Hematopoietic multipotent progenitor cell treated with erythropoietin and hydrocortisone succinate and interleukin-3 and kit ligand, for 8 days (in vitro differentiated cells): ENCODE results near the gene MAP3K6.

Experiments
- DNase-seq: peaks from one replicate; pipeline ENCODE4 v3.0.0-alpha.2; 2015

MAP3K6 gene

GRCh38 chr1:27372808-27373690 lies 6.3 kb upstream of the MAP3K6 start:
- DNase-seq = peak; percentile 21

GRCh38 chr1:27372022-27372807 lies 5.5 kb upstream of the MAP3K6 start:
- DNase-seq = peak; percentile 25

- peak; percentile 91 for DNase-seq
Observed at GRCh38 chr1:27368869-27369582, 2.3 kb upstream of the MAP3K6 start.

GRCh38 chr1:27367160-27367650 lies 444 bp upstream of the MAP3K6 start:
- no peak for DNase-seq

GRCh38 chr1:27366113-27366410 lies 699 bp downstream of the MAP3K6 start:
- peak; percentile 64 for DNase-seq

GRCh38 chr1:27365372-27366112 lies 1.2 kb downstream of the MAP3K6 start:
- DNase-seq = peak; percentile 82

GRCh38 chr1:27364696-27365371 lies 1.9 kb downstream of the MAP3K6 start:
- no peak for DNase-seq

GRCh38 chr1:27363766-27364695 lies 2.7 kb downstream of the MAP3K6 start:
- no peak for DNase-seq

- no peak for DNase-seq
Observed at GRCh38 chr1:27361553-27361952, 5.2 kb downstream of the MAP3K6 start.

GRCh38 chr1:27361044-27361402 lies 5.7 kb downstream of the MAP3K6 start:
- DNase-seq = no peak

- no peak for DNase-seq
Observed at GRCh38 chr1:27360159-27361043, 6.4 kb downstream of the MAP3K6 start.

GRCh38 chr1:27359822-27360158 lies 7.0 kb downstream of the MAP3K6 start:
- DNase-seq = no peak

GRCh38 chr1:27358928-27359313 lies 7.8 kb downstream of the MAP3K6 start:
- DNase-seq = no peak

- DNase-seq = no peak
Observed at GRCh38 chr1:27358038-27358927, 8.5 kb downstream of the MAP3K6 start.

GRCh38 chr1:27357281-27358037 lies 9.3 kb downstream of the MAP3K6 start:
- peak; percentile 68 for DNase-seq

GRCh38 chr1:27356619-27357280 lies 10.0 kb downstream of the MAP3K6 start:
- DNase-seq = peak; percentile 64

GRCh38 chr1:27356277-27356618 lies 10.5 kb downstream of the MAP3K6 start:
- no peak for DNase-seq

- no peak for DNase-seq
Observed at GRCh38 chr1:27355683-27356082, 11.1 kb downstream of the MAP3K6 start.
